Measurements from ENCODE around the gene NAMPT. TPM values are rescaled to one million over a fixed set of nuclear protein-coding genes. Genes with fewer than 3 reads are reported as not detected.

The NAMPT gene
- polyA plus RNA-seq, 2 of the 4 experiments (the other 2 are of a cell fraction): 213 to 274 TPM

DNA sequence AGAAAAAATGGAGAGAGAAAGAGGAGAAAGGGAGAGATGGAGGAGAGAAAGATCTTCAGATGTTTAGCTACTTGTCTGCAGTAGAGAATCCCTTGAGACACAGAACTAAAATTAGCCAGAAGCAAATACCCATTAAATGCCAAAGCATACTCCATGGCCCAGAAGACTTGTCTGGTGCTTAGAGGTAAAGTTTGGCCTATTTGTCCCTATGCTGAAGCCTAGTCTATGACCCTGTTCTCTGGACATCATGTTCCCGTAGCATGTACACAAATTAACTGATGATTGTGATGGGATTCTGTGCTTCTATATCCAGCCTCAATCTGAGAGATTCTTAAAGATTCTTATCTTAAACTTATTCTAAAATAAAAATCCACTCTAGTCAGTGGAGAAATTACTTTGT is 85.8 kb downstream of the NAMPT start:
- CTCF ChIA-PET: no interaction called here
- FAIRE-seq: no peak
- 86% methylated on average over 1 of the region's 1 CpG for WGBS (ENCODE audit: missing lambda C conversion rate)

More for the DNA sequence above, 85.8 kb downstream of the NAMPT start:
- POLR2A ChIA-PET: interaction anchor here (1.0 kb wide), 1 partner anchor 86 kb away, joined by 5 read pairs; the partner anchor contains the start of gene NAMPT
- DNase-seq (ENCODE audit: low read depth in 1 of 2, low spot score in 1 of 2) (no peak), ATAC-seq (no peak)
- TF ChIP-seq NPAS2 (CRISPR knock-in tag; IDR thresholded peaks at IDR 0.05; ENCODE audit: borderline replicate concordance) (no peak), HDAC2 (IDR thresholded peaks at IDR 0.05) (no peak), REST (IDR thresholded peaks at IDR 0.05) (no peak), POLR2A (IDR thresholded peaks at IDR 0.05; ENCODE audit: low read length) (no peak), TFCP2L1 (CRISPR knock-in tag; IDR thresholded peaks at IDR 0.05) (no peak), MAFK (IDR thresholded peaks at IDR 0.05; ENCODE audit: partially characterized antibody) (no peak), RARB (CRISPR knock-in tag; IDR thresholded peaks at IDR 0.05) (no peak), NFE2L2 (conservative IDR thresholded peaks at IDR 0.05; ENCODE audit: low read length) (no peak), HOXB13 (CRISPR knock-in tag; IDR thresholded peaks at IDR 0.05; ENCODE audit: low read depth) (no peak), ZFP36 (IDR thresholded peaks at IDR 0.05; ENCODE audit: borderline replicate concordance, partially characterized antibody) (no peak), HOXB5 (CRISPR knock-in tag; IDR thresholded peaks at IDR 0.05) (no peak), RNF2 (IDR thresholded peaks at IDR 0.05; ENCODE audit: borderline replicate concordance, low read depth) (no peak)
- TF ChIP-seq, protein P1, sequence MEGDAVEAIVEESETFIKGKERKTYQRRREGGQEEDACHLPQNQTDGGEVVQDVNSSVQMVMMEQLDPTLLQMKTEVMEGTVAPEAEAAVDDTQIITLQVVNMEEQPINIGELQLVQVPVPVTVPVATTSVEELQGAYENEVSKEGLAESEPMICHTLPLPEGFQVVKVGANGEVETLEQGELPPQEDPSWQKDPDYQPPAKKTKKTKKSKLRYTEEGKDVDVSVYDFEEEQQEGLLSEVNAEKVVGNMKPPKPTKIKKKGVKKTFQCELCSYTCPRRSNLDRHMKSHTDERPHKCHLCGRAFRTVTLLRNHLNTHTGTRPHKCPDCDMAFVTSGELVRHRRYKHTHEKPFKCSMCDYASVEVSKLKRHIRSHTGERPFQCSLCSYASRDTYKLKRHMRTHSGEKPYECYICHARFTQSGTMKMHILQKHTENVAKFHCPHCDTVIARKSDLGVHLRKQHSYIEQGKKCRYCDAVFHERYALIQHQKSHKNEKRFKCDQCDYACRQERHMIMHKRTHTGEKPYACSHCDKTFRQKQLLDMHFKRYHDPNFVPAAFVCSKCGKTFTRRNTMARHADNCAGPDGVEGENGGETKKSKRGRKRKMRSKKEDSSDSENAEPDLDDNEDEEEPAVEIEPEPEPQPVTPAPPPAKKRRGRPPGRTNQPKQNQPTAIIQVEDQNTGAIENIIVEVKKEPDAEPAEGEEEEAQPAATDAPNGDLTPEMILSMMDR (IDR thresholded peaks at IDR 0.05): no peak
- Histone ChIP-seq H3K4me2 (no peak overlapping the region), H3K4me1 (peaks cover 7% of the 10 kb centered on the region; the same call in 2 of the 3 replicates), H3K27ac (no peak overlapping the region; a peak in 1 of 6 replicates), H3K4me3 (no peak overlapping the region), H3K9me3 (no peaks in the 10 kb centered on the region)

Small RNAs within 50 kb of the gene (small RNA-seq; reads per million reads assigned to genes)
- 0 reads per million in 6 experiments for gene RNU6-392P

Other genes starting within 250 kb of the NAMPT start
- gene SYPL1, start 172.7 kb downstream of the NAMPT start, polyA plus RNA-seq (2011; rRNA removed): 126 and 131 TPM in 2 replicates
- 93.2 to 102 TPM (median 101 TPM) in 3 replicates for gene SYPL1, start 172.7 kb downstream of the NAMPT start, polyA plus RNA-seq (2017; fragmentation: RNase III; extraction: RNeasy Plus Mini Kit Qiagen cat#74134 plus additional on column Dnase treatment)

Data from A549 (cell line).